COLO668 (cell line): ENCODE measurements around the gene NUP214.

ENCODE experiments used
- DNase-seq: peaks from one replicate; lab custom pipeline; 2025; ENCODE audit not compliant: unreplicated experiment; lab: John Stamatoyannopoulos, UW

NUP214 gene

DNA sequence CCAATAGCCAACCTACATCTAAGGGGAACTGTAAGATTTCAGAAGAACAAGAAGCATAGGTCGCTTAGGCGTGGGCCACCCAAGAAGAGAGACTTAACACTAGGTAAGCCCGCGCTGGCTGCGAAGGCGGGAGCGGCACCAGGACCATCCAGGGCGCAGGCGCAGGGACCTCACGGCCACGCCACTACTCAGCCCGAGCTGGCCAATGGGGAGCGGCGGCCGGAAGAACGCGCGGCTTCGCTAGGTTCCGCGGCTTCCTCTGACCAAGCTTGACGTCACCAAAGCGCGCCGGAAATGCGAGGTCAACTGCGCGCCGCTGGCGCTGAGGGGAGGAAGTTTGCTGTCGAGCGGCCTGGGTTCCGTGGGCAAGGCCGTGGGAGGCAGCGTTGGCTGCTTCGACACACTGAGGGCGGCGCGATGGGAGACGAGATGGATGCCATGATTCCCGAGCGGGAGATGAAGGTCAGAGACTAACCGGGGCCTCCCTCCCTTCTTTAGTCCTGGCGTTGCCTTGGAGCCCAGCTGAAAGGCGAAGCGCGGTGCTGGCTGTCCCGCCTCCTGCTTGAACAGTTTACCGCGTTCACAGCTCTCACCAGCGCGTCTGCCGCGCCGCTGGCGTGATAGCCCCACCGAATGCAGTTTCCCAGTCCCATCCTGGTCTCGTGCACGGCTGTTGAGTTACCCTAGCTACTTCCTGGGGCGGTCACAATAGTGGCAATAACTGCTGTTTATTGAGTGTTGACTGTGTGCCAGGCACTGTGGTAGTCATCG is at the start of gene NUP214:
Gene NUP214, plus strand, starts transcription at position 299 of the 771 bp plus-strand sequence. Its CDS starts 119 bp downstream, at position 418.
- DNase-seq, result peak; percentile 99

DNA sequence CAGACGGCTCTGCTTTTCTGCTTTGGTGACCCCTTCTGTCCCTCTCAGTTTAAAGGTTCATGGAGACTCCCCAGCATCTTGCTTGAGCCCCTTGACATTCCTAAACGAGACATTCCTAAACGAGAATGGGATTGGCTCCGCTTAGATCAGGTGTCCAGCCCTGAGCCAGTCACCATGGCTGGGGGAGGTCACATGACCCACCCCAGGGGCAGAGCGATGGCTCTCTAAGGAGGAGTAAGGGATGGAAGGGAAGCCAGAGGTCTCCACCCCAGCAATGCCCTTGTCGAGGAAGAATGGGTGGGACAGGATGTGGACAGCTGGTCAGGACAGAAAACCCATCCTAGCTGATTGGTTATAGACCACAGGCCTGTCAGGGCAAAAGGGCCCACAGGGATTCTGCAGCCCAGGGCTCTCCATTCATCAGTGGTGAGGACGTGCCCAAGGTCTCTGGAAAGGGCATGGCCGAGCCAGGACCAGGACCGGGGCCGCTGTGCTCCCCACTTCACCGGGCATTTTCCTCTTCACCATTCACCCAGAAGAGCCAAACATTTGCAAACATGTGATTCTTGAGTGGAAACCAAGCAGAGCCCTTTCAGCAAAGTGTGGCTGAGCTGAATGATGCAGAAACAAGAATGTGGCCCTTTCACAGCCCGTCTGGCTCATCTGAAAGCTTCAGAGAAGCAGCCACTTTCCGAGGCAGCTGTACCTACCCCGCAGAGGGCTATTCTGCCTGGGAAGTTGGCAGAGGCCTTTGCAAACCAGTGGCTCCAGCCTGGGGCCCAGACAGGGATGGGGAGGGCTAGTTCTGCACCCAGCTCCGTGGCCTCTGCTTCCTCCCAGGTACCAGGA is 48.8 kb upstream of the NUP214 start:
- DNase-seq, result no peak

DNA sequence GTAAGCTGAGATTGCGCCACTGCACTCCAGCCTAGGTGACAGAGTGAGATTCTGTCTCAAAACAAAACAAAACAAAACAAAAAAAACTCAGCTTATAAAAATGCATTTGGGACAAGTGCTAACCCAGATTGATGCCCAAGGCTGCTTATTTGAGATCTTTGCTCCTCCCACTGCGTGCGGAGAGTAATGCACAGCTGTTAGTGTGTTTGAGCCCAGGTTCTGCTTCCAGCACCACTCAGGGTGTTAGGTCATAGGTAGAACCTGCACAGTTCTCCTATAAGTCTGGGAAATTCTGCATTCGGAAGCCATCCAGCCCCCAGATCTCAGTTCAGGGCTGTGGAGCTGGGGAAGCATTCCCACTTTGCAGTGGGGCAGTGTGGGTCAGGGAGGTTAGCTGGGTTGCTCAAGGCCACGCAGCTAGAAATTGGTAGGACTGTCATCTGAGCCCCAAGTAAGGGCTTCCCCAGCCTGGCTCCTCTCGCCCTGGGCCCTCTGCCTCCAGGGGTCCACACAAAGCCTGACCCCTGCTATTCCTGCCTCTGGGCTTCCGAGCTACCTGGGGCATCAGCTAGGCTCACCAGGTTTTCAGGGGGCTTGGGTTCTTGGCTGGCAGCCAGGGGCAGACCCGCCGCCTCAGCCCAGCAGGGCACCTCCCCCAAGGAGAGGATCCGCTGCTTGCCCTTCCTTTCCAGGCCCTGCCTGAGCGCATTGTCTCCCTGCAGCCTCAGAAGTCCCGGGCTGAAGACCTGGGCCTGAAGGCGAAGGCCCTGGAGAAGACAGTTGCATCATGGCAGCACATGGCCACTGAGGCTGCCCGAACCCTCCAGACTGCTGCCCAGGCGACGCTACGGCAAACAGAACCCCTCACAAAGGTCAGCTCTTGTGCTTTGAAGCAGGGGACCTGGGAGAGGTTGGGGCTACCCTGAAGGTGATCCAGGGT is 46.7 kb upstream of the NUP214 start:
- no peak for DNase-seq

DNA sequence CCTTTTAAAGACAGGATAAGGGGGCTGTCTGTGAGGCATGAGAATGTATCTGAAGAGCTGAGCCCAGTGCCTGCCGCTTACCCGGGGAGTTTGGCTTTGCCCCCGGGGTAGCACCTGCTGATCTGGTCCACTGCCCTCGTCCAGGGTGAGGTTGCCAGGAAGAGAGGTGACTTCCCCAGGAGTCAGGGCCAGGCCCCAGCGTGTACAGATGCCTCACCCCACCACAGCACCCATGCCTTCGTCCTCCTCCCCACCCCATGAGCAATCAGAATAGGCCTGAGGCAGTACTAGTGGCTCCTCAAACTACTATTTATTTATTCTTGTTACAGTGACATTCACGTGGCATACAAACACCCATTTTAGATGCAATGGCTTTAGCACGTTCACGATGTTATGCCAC is 44.8 kb upstream of the NUP214 start:
- peak; percentile 70 for DNase-seq

DNA sequence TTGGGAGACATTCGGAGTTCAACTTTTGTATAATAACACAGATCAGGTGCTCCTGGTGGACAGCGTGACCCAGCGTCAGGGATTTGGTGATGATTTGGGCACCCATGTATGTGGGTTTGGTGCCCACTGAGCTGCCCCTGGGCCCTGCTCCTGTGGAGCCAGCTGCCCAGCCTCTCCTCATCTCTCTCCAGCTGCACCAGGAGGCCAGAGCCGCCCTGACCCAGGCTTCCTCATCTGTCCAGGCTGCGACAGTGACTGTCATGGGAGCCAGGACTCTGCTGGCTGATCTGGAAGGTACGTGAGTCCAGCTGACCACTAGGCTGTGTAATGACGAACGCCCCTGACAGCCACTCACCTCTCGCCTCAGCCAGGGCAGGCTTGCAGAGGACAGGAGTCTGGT is 43.5 kb upstream of the NUP214 start:
- no peak for DNase-seq

DNA sequence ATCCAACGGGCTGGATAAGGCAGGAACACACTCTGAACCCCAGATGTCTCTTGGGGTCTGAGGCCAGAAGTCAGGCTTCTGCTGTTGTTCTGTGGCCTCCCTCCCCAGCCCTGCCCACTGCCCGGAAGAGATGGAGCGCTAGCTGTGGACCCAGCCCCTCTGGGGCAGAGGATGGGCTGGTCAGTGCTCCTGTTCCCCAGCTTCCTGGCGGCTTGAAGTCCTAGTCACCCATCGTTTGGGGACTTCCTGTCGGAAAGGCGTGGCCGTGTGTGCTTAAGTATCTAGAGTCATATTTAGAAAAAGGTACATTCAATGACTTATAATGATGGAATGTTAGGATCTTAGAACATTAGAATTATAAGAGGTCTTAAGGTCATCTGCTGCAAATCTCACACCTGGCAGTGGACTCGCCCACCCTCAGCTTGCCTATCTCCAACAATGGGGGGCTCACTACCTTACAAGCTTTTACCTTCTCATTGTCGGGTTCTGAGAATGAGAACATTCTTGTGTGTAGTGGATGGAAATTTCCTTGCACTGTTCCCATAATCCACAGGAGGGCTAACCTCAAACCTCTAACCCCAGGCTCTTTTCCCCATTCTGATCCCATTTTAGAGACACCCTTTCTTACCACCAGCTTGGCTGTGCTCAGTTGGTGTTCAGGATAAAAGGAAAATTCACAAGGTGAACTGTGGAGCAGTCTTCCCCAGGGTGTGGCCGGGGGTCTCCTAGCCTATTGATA is 42.4 kb upstream of the NUP214 start:
- no peak for DNase-seq

DNA sequence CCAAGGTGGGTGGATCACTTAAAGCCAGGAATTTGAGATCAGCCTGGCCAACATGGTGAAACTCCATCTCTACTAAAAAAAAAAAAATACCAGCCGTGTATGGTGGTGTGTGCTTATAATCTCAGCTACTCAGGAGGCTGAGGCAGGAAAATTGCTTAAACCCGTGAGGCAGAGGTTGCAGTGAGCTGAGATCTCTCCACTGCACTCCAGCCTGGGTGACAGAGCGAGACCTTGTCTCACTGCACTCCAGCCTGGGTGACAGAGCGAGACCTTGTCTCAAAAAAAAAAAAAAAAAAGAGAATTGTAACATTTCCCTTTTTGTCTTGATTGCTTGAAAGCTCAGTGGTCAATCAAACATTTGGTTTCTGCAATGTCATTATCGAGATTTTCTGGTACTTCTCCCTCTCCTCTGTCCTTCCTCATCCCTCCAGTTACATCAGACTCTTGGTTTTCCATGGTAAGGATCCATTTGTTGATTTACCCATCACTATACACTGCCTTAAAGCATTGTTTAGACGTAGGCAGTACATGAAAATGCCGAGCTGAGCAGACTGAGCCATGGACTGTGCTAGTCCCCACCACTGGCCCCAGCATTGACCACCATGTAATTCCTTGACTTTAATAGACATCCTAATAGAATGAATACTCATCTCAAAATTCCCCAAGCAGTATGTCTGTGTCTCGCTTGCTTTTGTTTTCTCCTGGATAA is 40.6 kb upstream of the NUP214 start:
- no peak for DNase-seq

DNA sequence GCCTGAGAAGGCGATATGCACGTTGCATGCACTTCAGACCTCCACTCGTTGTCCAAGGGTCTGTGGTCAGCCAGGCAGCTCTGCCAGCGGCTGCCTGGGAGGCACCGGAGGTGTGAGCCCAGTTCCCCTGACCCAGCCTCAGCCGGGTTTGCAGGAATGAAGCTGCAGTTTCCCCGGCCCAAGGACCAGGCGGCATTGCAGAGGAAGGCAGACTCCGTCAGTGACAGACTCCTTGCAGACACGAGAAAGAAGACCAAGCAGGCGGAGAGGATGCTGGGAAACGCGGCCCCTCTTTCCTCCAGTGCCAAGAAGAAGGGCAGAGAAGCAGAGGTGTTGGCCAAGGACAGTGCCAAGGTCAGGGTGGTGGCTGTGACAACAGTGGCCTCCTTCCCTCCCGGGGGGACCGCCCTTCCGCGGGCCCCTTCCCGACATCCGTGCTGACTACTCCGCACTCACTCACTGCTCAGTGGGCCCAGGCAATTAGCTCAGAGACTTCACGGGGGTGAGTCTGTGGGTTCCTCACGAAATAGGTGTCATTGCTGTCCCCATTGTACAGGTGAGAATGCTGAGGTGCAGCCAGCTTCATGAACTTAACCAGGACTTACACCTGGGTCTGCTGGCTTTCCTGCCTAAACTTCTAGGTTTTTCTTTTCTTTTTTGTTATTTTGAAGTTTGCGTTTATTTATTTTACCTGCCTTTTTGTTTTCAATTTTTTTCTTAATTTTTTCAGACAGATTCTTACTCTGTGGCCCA is 39.8 kb upstream of the NUP214 start:
- no peak for DNase-seq

DNA sequence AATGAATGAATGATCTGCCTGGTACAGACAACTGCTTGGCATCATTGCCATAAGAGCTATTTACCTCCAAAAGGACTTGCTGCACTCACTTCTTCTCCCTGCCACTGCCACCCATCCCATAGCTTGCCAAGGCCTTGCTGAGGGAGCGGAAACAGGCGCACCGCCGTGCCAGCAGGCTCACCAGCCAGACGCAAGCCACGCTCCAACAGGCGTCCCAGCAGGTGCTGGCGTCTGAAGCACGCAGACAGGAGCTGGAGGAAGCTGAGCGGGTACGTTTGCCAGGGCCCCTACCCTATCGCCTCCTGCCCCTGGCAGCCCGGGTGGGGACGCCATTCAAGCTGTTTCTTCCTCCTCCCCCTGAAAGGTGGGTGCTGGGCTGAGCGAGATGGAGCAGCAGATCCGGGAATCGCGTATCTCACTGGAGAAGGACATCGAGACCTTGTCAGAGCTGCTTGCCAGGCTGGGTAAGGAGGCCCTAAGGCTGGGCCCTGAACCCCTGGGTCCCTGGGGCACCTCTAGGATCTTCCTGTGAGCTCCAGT is 38.0 kb upstream of the NUP214 start:
- DNase-seq, result peak; percentile 10

DNA sequence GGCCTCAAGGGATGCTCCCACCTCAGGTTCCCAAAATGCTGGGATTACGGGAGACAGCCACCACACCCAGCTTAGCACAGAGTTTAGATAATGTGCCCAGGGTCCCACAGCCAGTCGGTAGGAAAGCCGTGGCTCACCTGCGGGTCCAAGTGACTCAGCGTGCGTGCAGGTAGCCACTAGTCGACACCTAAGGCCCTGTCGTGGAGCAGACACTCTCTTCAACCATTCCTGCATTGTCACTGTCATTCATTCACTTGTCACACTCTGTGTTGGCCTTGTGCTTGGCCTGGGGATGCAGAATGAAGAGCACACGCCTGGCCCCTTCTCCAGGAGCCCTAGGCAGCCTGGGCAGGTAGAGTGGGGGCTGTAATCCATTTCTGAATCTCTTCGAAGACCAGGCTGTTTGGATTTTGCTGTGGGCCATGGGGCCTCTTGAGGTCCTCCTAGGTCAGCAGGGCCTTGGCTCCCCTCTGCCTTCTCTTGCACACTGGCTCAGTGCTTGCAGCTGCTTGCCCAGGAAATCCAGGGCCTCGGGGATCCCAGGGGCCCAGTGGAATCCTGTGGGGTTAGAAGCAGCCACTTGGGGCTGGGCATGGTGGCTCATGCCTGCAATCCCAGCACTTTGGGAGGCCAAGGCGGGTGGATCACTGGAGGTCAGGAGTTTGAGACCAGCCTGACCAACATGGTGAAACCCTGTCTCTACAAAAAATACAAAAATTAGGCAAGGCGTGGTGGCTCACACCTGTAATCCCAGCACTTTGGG is 35.2 kb upstream of the NUP214 start:
- DNase-seq, result no peak

DNA sequence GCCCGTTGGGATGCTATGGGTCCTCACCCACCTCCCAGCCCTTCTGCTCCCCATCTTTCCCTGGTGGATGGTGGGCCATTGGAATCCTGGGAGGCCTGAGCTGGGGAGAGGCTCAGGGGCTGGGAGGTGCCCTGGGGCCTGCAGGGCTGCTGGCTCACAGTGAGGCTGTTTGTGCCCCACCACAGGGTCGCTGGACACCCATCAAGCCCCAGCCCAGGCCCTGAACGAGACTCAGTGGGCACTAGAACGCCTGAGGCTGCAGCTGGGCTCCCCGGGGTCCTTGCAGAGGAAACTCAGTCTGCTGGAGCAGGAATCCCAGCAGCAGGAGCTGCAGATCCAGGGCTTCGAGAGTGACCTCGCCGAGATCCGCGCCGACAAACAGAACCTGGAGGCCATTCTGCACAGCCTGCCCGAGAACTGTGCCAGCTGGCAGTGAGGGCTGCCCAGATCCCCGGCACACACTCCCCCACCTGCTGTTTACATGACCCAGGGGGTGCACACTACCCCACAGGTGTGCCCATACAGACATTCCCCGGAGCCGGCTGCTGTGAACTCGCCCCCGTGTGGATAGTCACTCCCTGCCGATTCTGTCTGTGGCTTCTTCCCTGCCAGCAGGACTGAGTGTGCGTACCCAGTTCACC is 33.9 kb upstream of the NUP214 start:
- peak; percentile 22 for DNase-seq

DNA sequence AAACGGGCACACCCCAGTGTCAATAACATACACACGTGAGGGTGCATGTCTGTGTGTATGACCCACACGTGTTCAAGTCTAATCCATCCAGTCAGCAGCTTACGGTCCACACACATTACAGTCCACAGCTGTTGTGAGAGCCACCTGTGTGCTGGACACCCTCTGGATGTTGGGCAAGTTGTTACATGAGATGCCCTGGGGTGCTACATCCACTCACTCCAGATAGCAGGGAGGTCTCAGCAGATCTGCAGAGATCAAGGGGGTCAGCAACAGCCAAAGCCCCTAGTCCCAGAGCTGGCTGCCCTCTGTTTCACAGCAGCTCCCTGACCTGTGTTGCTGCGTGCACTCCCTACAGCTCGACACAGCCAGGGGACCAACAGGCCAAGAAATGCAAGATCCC is 33.4 kb upstream of the NUP214 start:
- no peak for DNase-seq

DNA sequence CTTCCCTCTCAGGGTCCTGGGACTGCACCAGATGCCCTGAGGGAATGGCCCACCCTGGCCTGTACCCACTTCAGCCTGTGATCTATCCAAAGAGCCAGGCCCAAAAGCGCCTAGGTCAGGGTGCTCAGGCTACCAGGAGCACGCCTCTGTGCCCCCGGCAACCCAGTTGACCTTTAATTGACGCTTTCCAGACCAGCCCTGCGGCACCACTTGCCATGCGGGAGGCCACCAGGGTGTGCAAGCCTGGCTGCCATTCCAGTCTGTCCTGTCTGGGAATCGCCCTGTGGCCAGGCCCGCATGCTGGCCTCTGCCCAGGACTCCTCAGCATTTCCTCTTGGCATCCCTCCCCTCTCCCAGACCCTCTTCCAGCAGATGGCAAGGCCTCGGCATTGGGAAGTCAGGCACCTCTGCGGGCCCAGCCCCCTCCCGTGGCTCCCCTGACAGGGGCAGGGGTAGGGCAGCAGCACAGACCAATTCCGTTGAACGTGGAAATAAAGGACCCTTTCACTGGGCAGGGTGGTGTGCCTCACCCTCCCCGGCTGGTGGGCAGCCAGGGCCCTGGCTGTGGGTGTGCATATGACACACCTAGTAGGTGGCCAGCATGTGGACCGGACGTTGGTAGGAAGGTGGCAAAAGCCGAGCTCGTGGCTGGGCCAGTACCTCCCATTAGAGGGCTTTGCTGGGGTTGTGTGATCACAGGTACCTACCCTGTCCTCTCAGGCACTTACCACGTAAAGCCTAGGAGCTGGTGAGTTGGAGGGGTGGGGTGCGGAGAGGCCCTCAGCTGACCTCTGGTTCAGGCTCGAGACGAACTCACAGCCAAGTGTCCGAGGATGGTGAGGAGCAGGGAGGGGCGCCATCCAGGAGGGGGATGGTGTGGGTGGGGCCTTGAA is 32.6 kb upstream of the NUP214 start:
- DNase-seq, result no peak

DNA sequence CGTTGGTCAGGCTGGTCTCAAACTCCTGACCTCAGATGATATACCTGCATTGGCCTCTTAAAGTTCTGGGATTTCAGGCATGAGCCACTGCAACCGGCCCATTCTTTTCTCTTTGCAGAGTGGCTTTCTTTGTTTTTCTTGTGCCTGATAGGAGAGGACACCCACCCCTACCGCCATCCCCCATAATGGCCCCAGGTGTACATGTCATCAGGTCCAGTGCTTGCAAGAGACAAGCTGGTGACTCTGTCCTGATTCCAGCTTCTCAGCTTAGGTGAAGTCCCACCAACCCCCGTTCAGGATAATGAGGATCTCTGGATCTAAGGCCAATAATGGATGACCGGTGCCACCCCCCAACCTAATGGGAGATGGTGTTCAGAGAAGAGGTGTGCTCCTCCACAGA is 31.4 kb upstream of the NUP214 start:
- DNase-seq, result no peak

DNA sequence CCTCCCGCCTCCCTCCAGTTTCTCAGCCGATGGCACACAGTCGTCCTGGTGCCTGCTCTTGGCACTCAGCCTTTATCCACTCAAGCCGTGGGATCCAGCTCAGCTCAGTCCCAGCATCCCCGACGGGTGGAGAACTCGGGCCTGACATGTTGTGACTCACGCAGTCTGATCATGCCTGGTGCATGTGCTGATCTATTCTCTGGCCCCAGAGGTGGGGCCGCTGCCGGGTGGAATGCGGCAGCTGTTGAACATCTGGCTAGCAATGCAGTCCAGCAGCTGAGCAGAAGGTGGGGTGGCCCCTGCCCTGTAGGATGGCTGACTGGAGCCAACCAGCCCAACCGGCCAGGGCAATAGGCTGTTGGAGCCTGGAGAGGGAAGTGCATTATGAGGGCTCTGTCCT is 30.8 kb upstream of the NUP214 start:
- no peak for DNase-seq

DNA sequence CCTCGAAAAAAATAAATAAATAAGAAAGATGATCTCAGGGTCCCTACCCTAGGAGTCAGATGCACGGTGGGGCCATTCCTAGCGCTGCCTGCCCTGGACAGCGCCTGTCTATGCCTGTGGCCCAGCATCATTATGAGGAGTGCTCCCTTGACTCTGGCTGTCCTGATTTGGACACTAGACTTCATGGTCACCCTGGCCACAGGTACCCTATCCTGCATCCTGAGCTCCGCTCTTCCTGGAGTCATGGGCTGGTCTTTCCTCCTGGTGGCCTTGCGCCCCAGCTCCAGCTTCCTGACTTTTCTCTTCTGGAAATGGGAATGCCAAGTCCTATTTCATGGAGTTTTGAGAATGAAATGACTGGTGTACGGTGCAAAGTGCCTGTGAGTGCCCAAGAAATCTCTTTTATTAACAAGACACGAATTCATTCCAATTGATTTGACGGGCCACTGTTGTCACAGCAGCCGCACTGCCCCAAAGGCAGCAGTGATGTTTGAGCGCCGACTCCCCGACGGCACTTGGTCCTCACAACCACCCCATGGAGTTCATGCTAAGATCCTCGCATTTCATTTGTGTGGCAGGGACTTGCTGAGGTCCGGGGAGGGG is 29.6 kb upstream of the NUP214 start:
- no peak for DNase-seq
